Measurements from ENCODE around the gene PLAAT3. TPM values are rescaled to one million over a fixed set of nuclear protein-coding genes. Genes with fewer than 3 reads are reported as not detected.
"Not testable (repeated sequence)": the region's sequence is repeated elsewhere in the genome, so short reads cannot be mapped to it uniquely, and the experiment has no call there.

Gene PLAAT3
- polyA plus RNA-seq, 2 of the 4 experiments (the other 2 are of a cell fraction), result 39.5 to 65.2 TPM

- Histone ChIP-seq H3K4me3 (no peak overlapping the region), H3K9me3 (no peaks in the 10 kb centered on the region), H3K27ac (no peak overlapping the region), H3K4me1 (no peaks in the 10 kb centered on the region), H3K4me2 (no peak overlapping the region)
- no peak; a peak in 1 of 6 replicates for ATAC-seq
- CTCF ChIA-PET, result interaction anchor here (0.7 to 1.0 kb wide), 2 partner anchors 73 to 104 kb away, joined by 3 to 4 read pairs; no protein-coding TSS in a partner anchor
- 89% methylated on average over 6 of the region's 6 CpGs for WGBS (ENCODE audit: missing lambda C conversion rate)
- no peak for DNase-seq (ENCODE audit: low read depth in 1 of 2, low spot score in 1 of 2)
- POLR2A ChIA-PET, result no interaction called here
- FAIRE-seq, result no peak
- TF ChIP-seq KDM1A (IDR thresholded peaks at IDR 0.05; ENCODE audit: low read depth) (no peak), HES2 (IDR thresholded peaks at IDR 0.05) (no peak), RCOR1 (IDR thresholded peaks at IDR 0.05; ENCODE audit: low read depth, low read length) (no peak), ZNF302 (CRISPR knock-in tag; IDR thresholded peaks at IDR 0.05) (no peak), EHF (CRISPR knock-in tag; IDR thresholded peaks at IDR 0.05) (no peak), RARB (CRISPR knock-in tag; IDR thresholded peaks at IDR 0.05) (no peak), HEYL (CRISPR knock-in tag; IDR thresholded peaks at IDR 0.05) (no peak), ZSCAN20 (CRISPR knock-in tag; IDR thresholded peaks at IDR 0.05) (no peak), PHF8 (IDR thresholded peaks at IDR 0.05; ENCODE audit: borderline replicate concordance, low read depth) (no peak), RFX5 (IDR thresholded peaks at IDR 0.05) (no peak), POLR2AphosphoS2 (conservative IDR thresholded peaks at IDR 0.05; ENCODE audit: low read length) (no peak), RNF2 (IDR thresholded peaks at IDR 0.05; ENCODE audit: borderline replicate concordance, low read depth) (no peak), KDM5A (IDR thresholded peaks at IDR 0.05) (no peak), NPAS2 (CRISPR knock-in tag; IDR thresholded peaks at IDR 0.05; ENCODE audit: borderline replicate concordance) (no peak), HOXB5 (CRISPR knock-in tag; IDR thresholded peaks at IDR 0.05) (no peak)
Observed at GRCh38 chr11:63551889-63552266, 62.4 kb downstream of the PLAAT3 start.

DNA sequence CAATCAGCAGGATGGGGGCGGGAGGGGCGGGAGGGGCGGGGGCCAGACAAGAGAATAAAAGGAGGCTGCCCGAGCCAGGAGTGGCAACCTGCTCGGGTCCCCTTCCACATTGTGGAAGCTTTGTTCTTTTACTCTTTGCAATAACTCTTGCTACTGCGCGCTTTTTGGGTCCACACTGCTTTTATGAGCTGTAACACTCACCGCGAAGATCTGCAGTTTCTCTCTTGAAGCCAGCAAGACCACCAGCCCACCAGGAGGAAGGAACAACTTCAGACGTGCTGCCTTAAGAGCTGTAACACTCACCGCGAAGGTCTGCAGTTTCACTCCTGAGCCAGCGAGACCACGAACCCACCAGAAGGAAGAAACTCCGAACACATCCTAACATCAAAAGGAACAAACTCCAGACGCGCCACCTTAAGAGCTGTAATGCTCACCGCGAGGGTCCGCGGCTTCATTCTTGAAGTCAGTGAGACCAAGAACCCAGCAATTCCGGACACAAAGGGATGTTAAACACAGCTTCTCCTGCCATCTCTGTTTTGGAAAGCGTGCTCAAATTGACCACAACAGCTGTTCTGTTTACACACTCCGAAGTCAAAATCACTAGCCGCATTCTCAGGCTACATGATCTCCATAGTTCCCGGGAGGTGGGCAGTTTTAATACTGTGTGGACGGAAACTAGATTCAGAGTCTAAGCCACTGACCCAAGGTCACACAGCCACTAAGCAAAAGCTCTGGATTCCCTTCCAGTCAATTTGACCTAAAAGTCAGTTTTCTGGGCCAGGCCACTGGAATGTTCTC, 62.9 kb downstream of the PLAAT3 start:
- no peaks in the 10 kb centered on the region for H3K9me3 ChIP-seq
- no peak overlapping the region for H3K4me3 ChIP-seq
- H3K4me2 ChIP-seq, result no peak overlapping the region
- H3K4me1 ChIP-seq, result no peaks in the 10 kb centered on the region
- POLR2A ChIA-PET, result interaction anchor here (0.5 kb wide), 1 partner anchor 18 kb away, joined by 3 read pairs; no protein-coding TSS in a partner anchor
- TF ChIP-seq FOXS1 (CRISPR knock-in tag; IDR thresholded peaks at IDR 0.05) (no peak), CBX8 (IDR thresholded peaks at IDR 0.05) (no peak), TP53 (CRISPR knock-in tag; IDR thresholded peaks at IDR 0.05) (no peak), CHD4 (IDR thresholded peaks at IDR 0.05; ENCODE audit: borderline replicate concordance) (no peak), RAD21 (conservative IDR thresholded peaks at IDR 0.05 in 1 of 2, IDR thresholded peaks at IDR 0.05 in 1 of 2) (no peak), BCL3 (IDR thresholded peaks at IDR 0.05) (no peak), FOSL2 (IDR thresholded peaks at IDR 0.05) (no peak), FOSL2 (CRISPR knock-in tag; IDR thresholded peaks at IDR 0.05) (no peak), SMC3 (IDR thresholded peaks at IDR 0.05) (no peak), GATA3 (IDR thresholded peaks at IDR 0.05; ENCODE audit: borderline replicate concordance) (no peak), KDM1A (IDR thresholded peaks at IDR 0.05; ENCODE audit: low read depth) (no peak)
- TF ChIP-seq, protein P1, sequence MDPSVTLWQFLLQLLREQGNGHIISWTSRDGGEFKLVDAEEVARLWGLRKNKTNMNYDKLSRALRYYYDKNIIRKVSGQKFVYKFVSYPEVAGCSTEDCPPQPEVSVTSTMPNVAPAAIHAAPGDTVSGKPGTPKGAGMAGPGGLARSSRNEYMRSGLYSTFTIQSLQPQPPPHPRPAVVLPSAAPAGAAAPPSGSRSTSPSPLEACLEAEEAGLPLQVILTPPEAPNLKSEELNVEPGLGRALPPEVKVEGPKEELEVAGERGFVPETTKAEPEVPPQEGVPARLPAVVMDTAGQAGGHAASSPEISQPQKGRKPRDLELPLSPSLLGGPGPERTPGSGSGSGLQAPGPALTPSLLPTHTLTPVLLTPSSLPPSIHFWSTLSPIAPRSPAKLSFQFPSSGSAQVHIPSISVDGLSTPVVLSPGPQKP (IDR thresholded peaks at IDR 0.05; ENCODE audit: low read depth, low read length), result no peak
- FAIRE-seq, result no peak
- no peak overlapping the region for H3K27ac ChIP-seq
- no peak for ATAC-seq
- DNase-seq (ENCODE audit: low read depth in 1 of 2, low spot score in 1 of 2), result no peak
- CTCF ChIA-PET, result interaction anchor here (0.7 to 1.0 kb wide), 2 partner anchors 72 to 104 kb away, joined by 3 to 4 read pairs; no protein-coding TSS in a partner anchor
- 91% methylated on average over 27 of the region's 27 CpGs for WGBS (ENCODE audit: missing lambda C conversion rate)

- H3K4me2 ChIP-seq; H3K9me3 ChIP-seq; CTCF ChIA-PET; ATAC-seq; H3K4me3 ChIP-seq; H3K27ac ChIP-seq; DNase-seq (ENCODE audit: low read depth in 1 of 2, low spot score in 1 of 2); H3K4me1 ChIP-seq; FAIRE-seq: not testable (repeated sequence)
- POLR2A ChIA-PET, result interaction anchor here (0.5 kb wide), 1 partner anchor 17 kb away, joined by 3 read pairs; no protein-coding TSS in a partner anchor
- 86% methylated on average over 25 of the region's 31 CpGs for WGBS (ENCODE audit: missing lambda C conversion rate)
Observed at GRCh38 chr11:63550156-63550700, 64.0 kb downstream of the PLAAT3 start.

Data from A549 (cell line).